Calu3 (cell line): ENCODE measurements around the gene R3HDM2. TPM values are rescaled to one million over a fixed set of nuclear protein-coding genes. Genes with fewer than 3 reads are reported as not detected.

Source experiments
- BruUV-seq: library from RNA; stranded (reverse); fragments of 400-500 nt; replicated peaks from 2 replicates; lab custom pipeline; 2021; lab: Mats Ljungman, UMichigan
- CTCF ChIA-PET: fragments of 300-600 bp; sonication (Branson Sonifier 250); formaldehyde crosslinking; loops from one replicate; lab custom pipeline; 2022; ENCODE audit warnings: antibody characterized with exemption; lab: Charles Lee
- DNase-seq: peaks from one replicate; pipeline ENCODE4 v3.0.0; 2022
- H3K27ac Mint-ChIP-seq: one replicate; pipeline ENCODE4 v1.8.0; 2022; ENCODE audit warnings: mixed read lengths; ENCODE audit not compliant: unreplicated experiment
- H3K27me3 Mint-ChIP-seq: one replicate; pipeline ENCODE4 v1.8.0; 2022; ENCODE audit warnings: mixed read lengths; ENCODE audit not compliant: unreplicated experiment
- H3K36me3 Mint-ChIP-seq: one replicate; pipeline ENCODE4 v1.8.0; 2022; ENCODE audit warnings: mild to moderate bottlenecking, moderate library complexity, mixed read lengths; ENCODE audit not compliant: insufficient read depth, unreplicated experiment
- H3K4me1 Mint-ChIP-seq: one replicate; pipeline ENCODE4 v1.8.0; 2022; ENCODE audit warnings: mild to moderate bottlenecking, low read depth, mixed read lengths; ENCODE audit not compliant: unreplicated experiment
- H3K4me3 Mint-ChIP-seq: one replicate; pipeline ENCODE4 v1.8.0; 2022; ENCODE audit warnings: mild to moderate bottlenecking, low read depth, moderate library complexity, mixed read lengths; ENCODE audit not compliant: unreplicated experiment
- H3K9me3 Mint-ChIP-seq: one replicate; pipeline ENCODE4 v1.8.0; 2022; ENCODE audit warnings: low read depth, mixed read lengths; ENCODE audit not compliant: unreplicated experiment
- CTCF ChIP-seq: fragments of 200-600 bp; IDR thresholded peaks from one replicate; pipeline ENCODE4 v1.8.0; 2022; ENCODE audit warnings: antibody characterized with exemption; ENCODE audit not compliant: unreplicated experiment
- intact Hi-C: fragments of 100-400 bp; cut with micrococcal nuclease; formaldehyde crosslinking; loops from one replicate; pipeline ENCODE4 v1.10.0; 2022; ENCODE audit not compliant: unreplicated experiment
- total RNA-seq: library from RNA; stranded (reverse); gene quantifications from 2 replicates; pipeline ENCODE4 v1.2.3, GENCODE V29; 2022

Gene R3HDM2
- total RNA-seq, 1 experiment from 2014 or later = 77.3 TPM

GRCh38 chr12:57477710-57478681 lies 47.2 kb upstream of the R3HDM2 start:
- DNase-seq = no peak
- Mint-ChIP-seq H3K27me3 (peaks cover 97% of the 10 kb centered on the region), H3K4me1 (peaks cover 31% of the 10 kb centered on the region), H3K9me3 (no peaks in the 10 kb centered on the region), H3K36me3 (no peaks in the 10 kb centered on the region), H3K4me3 (no peak overlapping the region), H3K27ac (no peak overlapping the region)
- intact Hi-C loops = no loop called here
- CTCF ChIA-PET = interaction anchor here (0.6 kb wide), 1 partner anchor 46 kb away, joined by 4 read pairs; no protein-coding TSS in a partner anchor
- no TSS peak for BruUV-seq
- TF ChIP-seq CTCF = no peak

GRCh38 chr12:57476993-57477709 lies 46.3 kb upstream of the R3HDM2 start:
- BruUV-seq = no TSS peak
- CTCF ChIA-PET = interaction anchor here (0.6 kb wide), 1 partner anchor 45 kb away, joined by 4 read pairs; no protein-coding TSS in a partner anchor
- no peak overlapping the region for H3K27ac Mint-ChIP-seq
- no peak for DNase-seq
- intact Hi-C loops = no loop called here
- H3K27me3 Mint-ChIP-seq = peaks cover 100% of the 10 kb centered on the region
- no peak overlapping the region for H3K4me3 Mint-ChIP-seq
- peaks cover 31% of the 10 kb centered on the region for H3K4me1 Mint-ChIP-seq
- TF ChIP-seq CTCF = no peak
- H3K9me3 Mint-ChIP-seq = no peaks in the 10 kb centered on the region
- H3K36me3 Mint-ChIP-seq = no peaks in the 10 kb centered on the region

GRCh38 chr12:57476162-57476992 lies 45.5 kb upstream of the R3HDM2 start:
- no peak overlapping the region for H3K27ac Mint-ChIP-seq
- BruUV-seq = no TSS peak
- peaks cover 100% of the 10 kb centered on the region for H3K27me3 Mint-ChIP-seq
- no peaks in the 10 kb centered on the region for H3K9me3 Mint-ChIP-seq
- H3K4me3 Mint-ChIP-seq = peak overlapping the region; percentile 54
- no peak for DNase-seq
- intact Hi-C loops = no loop called here
- CTCF ChIA-PET = interaction anchor here (0.6 kb wide), 1 partner anchor 767 kb away, joined by 3 read pairs; no protein-coding TSS in a partner anchor
- H3K4me1 Mint-ChIP-seq = peaks cover 31% of the 10 kb centered on the region
- no peak for TF ChIP-seq CTCF
- H3K36me3 Mint-ChIP-seq = no peaks in the 10 kb centered on the region
